ENCODE data around the gene NBAS.

DNA sequence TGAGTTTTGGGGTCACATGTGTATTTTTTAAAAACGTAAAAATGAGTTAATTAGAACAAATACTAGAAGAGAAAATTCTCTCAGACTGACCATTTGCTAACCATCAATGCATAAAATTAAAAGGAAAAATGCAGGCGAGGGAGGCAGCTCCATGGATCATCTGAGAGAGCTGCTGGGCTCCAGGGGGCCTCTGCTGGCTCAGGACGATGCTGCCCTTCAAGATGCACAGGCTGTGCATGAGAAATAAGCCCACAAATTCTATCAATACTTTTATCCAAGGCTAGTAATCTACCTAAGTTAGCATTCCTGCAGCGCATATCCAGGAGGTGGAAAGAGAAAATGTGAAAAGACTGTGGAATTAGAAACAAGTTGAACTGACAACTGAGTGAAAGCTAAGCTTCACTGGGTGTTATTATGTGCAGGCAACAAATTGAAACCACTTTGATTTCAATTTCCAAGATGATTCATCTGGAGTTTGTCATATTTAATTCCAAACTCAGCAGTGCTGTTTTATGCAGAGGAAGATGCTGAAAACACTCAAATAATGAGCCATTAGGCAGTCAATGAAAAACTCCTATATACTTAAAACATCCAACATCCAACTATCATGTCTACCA is 261.1 kb downstream of the NBAS start:
- TF ChIP-seq POLR2A (IDR thresholded peaks at IDR 0.05; ENCODE audit: low read depth, low read length) (no peak), POLR2AphosphoS5 (IDR thresholded peaks at IDR 0.05; ENCODE audit: low read depth, low read length) (no peak)

Measured in GM12892 (cell line).